ENCODE data around the gene CDKAL1.

CDKAL1 gene

DNA sequence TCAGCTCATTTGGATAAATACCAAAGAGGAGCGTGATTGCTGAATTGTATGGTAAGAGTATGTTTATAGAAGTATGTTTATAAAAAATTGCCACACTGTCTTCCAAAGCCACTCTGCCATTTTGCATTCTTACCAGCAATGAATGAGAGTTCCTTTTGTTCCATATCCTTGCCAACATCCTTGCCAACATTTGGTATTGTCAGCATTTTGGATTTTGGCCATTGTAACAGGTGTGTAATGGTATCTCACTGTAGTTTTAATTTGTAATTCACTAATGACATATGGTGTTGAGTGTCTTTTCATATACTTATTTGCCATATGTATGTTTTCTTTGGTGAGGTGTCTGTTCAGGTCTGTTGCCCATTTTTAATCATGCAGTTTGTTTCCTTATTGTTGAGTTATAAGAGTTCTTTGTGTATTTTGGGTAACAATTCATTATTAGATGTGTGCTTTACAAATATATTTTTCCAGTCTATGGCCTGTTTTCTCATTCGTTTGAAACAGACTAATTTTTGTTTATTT is 539.1 kb downstream of the CDKAL1 start:
- DNase-seq = no peak
- Histone ChIP-seq H3K27ac (ENCODE audit: low read length) (no peak overlapping the region), H3K9me3 (replicated peaks; ENCODE audit: insufficient read depth, low read length) (no peaks in the 10 kb centered on the region), H3K4me1 (ENCODE audit: low read length) (no peaks in the 10 kb centered on the region), H3K4me2 (ENCODE audit: low read depth, low read length) (no peak overlapping the region), H3K79me2 (ENCODE audit: low read length) (no peaks in the 10 kb centered on the region), H3K27me3 (replicated peaks; ENCODE audit: insufficient read depth, low read length) (no peaks in the 10 kb centered on the region), H3K9ac (ENCODE audit: low read length) (no peak overlapping the region), H3K9me2 (replicated peaks; ENCODE audit: insufficient read depth, low read length) (no peaks in the 10 kb centered on the region), H3K36me3 (replicated peaks; ENCODE audit: insufficient read depth, low read length) (no peaks in the 10 kb centered on the region), H3K4me3 (ENCODE audit: low read length) (no peak overlapping the region), H3F3A (ENCODE audit: insufficient read depth, low read length) (no peaks in the 10 kb centered on the region), H4K20me1 (ENCODE audit: insufficient read depth, low read length) (no peaks in the 10 kb centered on the region), H2AFZ (ENCODE audit: low read length) (no peak overlapping the region)
- TF ChIP-seq EZH2 (optimal IDR thresholded peaks at IDR 0.05; ENCODE audit: low read depth, low read length) (no peak), EZH2phosphoT487 (IDR thresholded peaks at IDR 0.05; ENCODE audit: low read length) (no peak)
- TF ChIP-seq, protein P1, sequence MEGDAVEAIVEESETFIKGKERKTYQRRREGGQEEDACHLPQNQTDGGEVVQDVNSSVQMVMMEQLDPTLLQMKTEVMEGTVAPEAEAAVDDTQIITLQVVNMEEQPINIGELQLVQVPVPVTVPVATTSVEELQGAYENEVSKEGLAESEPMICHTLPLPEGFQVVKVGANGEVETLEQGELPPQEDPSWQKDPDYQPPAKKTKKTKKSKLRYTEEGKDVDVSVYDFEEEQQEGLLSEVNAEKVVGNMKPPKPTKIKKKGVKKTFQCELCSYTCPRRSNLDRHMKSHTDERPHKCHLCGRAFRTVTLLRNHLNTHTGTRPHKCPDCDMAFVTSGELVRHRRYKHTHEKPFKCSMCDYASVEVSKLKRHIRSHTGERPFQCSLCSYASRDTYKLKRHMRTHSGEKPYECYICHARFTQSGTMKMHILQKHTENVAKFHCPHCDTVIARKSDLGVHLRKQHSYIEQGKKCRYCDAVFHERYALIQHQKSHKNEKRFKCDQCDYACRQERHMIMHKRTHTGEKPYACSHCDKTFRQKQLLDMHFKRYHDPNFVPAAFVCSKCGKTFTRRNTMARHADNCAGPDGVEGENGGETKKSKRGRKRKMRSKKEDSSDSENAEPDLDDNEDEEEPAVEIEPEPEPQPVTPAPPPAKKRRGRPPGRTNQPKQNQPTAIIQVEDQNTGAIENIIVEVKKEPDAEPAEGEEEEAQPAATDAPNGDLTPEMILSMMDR (IDR thresholded peaks at IDR 0.05; ENCODE audit: low read length) = no peak

DNA sequence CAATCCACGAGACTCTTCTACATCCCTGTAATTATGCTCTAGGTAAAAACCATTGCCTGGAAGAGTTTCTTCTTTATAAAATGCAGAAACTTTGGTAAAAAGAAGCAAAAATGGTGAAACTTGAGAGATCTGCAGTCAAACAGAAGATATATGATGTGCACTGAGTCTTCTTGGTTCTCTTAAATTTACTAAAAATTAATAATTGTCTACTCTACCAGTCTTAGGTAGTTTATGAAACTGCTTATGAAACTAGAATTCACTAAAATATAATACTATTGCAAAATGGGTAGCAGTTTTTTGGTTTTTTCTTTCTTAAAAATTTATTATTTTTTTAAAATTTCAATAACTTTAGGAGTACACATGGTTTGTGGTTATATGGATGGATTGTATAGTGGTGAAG is 540.2 kb downstream of the CDKAL1 start:
- no peaks in the 10 kb centered on the region for H4K20me1 ChIP-seq (ENCODE audit: insufficient read depth, low read length)
- H3K9me3 ChIP-seq (replicated peaks; ENCODE audit: insufficient read depth, low read length) = no peaks in the 10 kb centered on the region
- H3F3A ChIP-seq (ENCODE audit: insufficient read depth, low read length) = no peaks in the 10 kb centered on the region
- H3K27ac ChIP-seq (ENCODE audit: low read length) = no peak overlapping the region
- H3K9me2 ChIP-seq (replicated peaks; ENCODE audit: insufficient read depth, low read length) = no peaks in the 10 kb centered on the region
- no peaks in the 10 kb centered on the region for H3K36me3 ChIP-seq (replicated peaks; ENCODE audit: insufficient read depth, low read length)
- H3K79me2 ChIP-seq (ENCODE audit: low read length) = no peaks in the 10 kb centered on the region
- TF ChIP-seq, protein P1 (IDR thresholded peaks at IDR 0.05; ENCODE audit: low read length) = no peak
- TF ChIP-seq EZH2 (optimal IDR thresholded peaks at IDR 0.05; ENCODE audit: low read depth, low read length) = no peak
- TF ChIP-seq EZH2phosphoT487 (IDR thresholded peaks at IDR 0.05; ENCODE audit: low read length) = no peak
- H3K9ac ChIP-seq (ENCODE audit: low read length) = no peak overlapping the region
- no peaks in the 10 kb centered on the region for H3K27me3 ChIP-seq (replicated peaks; ENCODE audit: insufficient read depth, low read length)
- DNase-seq = no peak
- no peak overlapping the region for H2AFZ ChIP-seq (ENCODE audit: low read length)
- no peak overlapping the region for H3K4me3 ChIP-seq (ENCODE audit: low read length)
- H3K4me1 ChIP-seq (ENCODE audit: low read length) = no peaks in the 10 kb centered on the region
- H3K4me2 ChIP-seq (ENCODE audit: low read depth, low read length) = no peak overlapping the region

- Histone ChIP-seq H3K79me2 (ENCODE audit: low read length) (no peaks in the 10 kb centered on the region), H2AFZ (ENCODE audit: low read length) (no peak overlapping the region), H3K4me3 (ENCODE audit: low read length) (no peak overlapping the region), H3K9ac (ENCODE audit: low read length) (no peak overlapping the region), H4K20me1 (ENCODE audit: insufficient read depth, low read length) (no peaks in the 10 kb centered on the region), H3K4me2 (ENCODE audit: low read depth, low read length) (no peak overlapping the region), H3K9me3 (replicated peaks; ENCODE audit: insufficient read depth, low read length) (no peaks in the 10 kb centered on the region), H3K4me1 (ENCODE audit: low read length) (no peaks in the 10 kb centered on the region), H3K27me3 (replicated peaks; ENCODE audit: insufficient read depth, low read length) (no peaks in the 10 kb centered on the region), H3K36me3 (replicated peaks; ENCODE audit: insufficient read depth, low read length) (no peaks in the 10 kb centered on the region), H3K9me2 (replicated peaks; ENCODE audit: insufficient read depth, low read length) (no peaks in the 10 kb centered on the region), H3F3A (ENCODE audit: insufficient read depth, low read length) (no peaks in the 10 kb centered on the region), H3K27ac (ENCODE audit: low read length) (no peak overlapping the region)
- TF ChIP-seq EZH2 (optimal IDR thresholded peaks at IDR 0.05; ENCODE audit: low read depth, low read length) = no peak
- no peak for TF ChIP-seq EZH2phosphoT487 (IDR thresholded peaks at IDR 0.05; ENCODE audit: low read length)
- TF ChIP-seq, protein P1 (IDR thresholded peaks at IDR 0.05; ENCODE audit: low read length) = no peak
- no peak for DNase-seq
These were observed 541.7 kb downstream of the CDKAL1 start for GRCh38 chr6:21075986-21076385.
